ENCODE measurements around the gene CLSTN2. TPM values are rescaled to one million over a fixed set of nuclear protein-coding genes. Genes with fewer than 3 reads are reported as not detected.

CLSTN2 gene
- total and polyA plus RNA-seq, 2 experiments from 2014 or later, result 3.5 to 7.0 TPM

DNA sequence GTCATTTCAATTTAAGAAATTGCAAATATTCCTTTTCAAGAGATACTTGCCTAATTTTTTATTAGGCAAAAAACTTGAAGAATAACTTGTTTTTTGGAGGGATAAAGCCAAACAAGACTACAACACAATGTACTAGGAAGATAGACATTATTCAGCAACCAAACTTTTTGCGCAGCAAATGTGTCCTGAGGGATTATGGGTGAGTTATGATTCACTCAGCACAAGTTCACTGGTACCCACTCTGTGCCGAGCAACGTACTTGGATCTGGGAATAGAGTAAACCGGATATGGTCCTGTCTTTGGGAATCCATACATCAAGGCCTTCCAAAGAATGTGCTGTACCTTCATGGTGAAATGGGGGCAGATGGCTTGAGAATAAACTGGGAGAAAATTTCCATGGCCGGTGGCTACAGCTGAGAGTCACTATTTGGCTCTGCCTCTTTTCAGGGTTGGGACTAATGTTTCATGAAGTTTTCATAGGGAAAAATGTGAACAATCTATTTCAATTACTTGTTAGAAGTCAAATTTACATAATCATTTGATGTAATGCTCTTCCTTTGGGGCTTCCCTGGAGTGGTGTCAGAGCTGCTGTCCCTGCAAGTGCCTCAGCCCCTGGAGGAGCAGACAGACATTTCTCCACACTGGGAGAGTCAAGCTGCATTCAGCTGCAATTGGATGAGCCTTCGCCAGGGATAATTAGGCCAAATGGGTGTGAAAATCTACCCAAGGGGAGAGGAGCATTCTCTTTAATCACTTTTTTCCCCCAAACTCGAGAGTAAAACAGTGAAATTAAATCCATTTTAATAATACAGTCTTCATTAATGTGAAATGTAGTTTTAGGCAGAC is 315.2 kb downstream of the CLSTN2 start:
- TF ChIP-seq, protein P1, sequence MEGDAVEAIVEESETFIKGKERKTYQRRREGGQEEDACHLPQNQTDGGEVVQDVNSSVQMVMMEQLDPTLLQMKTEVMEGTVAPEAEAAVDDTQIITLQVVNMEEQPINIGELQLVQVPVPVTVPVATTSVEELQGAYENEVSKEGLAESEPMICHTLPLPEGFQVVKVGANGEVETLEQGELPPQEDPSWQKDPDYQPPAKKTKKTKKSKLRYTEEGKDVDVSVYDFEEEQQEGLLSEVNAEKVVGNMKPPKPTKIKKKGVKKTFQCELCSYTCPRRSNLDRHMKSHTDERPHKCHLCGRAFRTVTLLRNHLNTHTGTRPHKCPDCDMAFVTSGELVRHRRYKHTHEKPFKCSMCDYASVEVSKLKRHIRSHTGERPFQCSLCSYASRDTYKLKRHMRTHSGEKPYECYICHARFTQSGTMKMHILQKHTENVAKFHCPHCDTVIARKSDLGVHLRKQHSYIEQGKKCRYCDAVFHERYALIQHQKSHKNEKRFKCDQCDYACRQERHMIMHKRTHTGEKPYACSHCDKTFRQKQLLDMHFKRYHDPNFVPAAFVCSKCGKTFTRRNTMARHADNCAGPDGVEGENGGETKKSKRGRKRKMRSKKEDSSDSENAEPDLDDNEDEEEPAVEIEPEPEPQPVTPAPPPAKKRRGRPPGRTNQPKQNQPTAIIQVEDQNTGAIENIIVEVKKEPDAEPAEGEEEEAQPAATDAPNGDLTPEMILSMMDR (IDR thresholded peaks at IDR 0.05; ENCODE audit: low read depth, low read length), result no peak
- no peak overlapping the region for H3K27ac ChIP-seq
- H3K4me1 ChIP-seq (ENCODE audit: low read depth), result no peaks in the 10 kb centered on the region
- DNase-seq (ENCODE audit: low read depth in 1 of 2, low spot score in 1 of 2), result no peak
- H3K36me3 ChIP-seq, result no peaks in the 10 kb centered on the region
- H3K4me3 ChIP-seq, result no peak overlapping the region
- H3K27me3 ChIP-seq, result no peaks in the 10 kb centered on the region
- H3K9me3 ChIP-seq (ENCODE audit: low read depth), result no peaks in the 10 kb centered on the region

DNA sequence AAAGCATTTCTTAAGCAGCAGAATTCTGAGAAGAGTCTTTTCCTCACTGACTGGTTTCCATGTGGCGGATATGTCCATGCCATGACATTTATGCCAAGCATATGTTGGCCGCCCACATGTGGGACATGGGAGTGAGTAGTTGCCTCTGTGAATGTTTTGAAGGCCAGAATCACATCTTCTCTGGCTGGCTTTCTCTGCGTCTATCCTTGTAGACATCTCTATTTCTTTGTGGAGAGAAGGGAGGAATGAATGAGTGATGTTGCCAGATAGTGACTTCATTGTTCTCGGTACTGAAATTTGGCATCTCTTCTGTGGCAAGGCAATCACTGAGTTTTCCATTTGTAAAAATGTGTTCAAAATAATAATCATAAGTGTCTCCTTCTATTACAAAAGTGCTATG is 316.0 kb downstream of the CLSTN2 start:
- no peaks in the 10 kb centered on the region for H3K4me1 ChIP-seq (ENCODE audit: low read depth)
- no peaks in the 10 kb centered on the region for H3K36me3 ChIP-seq
- TF ChIP-seq, protein P1 (IDR thresholded peaks at IDR 0.05; ENCODE audit: low read depth, low read length), result no peak
- H3K27me3 ChIP-seq, result no peaks in the 10 kb centered on the region
- no peaks in the 10 kb centered on the region for H3K9me3 ChIP-seq (ENCODE audit: low read depth)
- no peak overlapping the region for H3K27ac ChIP-seq
- no peak overlapping the region for H3K4me3 ChIP-seq
- no peak for DNase-seq (ENCODE audit: low read depth in 1 of 2, low spot score in 1 of 2)

DNA sequence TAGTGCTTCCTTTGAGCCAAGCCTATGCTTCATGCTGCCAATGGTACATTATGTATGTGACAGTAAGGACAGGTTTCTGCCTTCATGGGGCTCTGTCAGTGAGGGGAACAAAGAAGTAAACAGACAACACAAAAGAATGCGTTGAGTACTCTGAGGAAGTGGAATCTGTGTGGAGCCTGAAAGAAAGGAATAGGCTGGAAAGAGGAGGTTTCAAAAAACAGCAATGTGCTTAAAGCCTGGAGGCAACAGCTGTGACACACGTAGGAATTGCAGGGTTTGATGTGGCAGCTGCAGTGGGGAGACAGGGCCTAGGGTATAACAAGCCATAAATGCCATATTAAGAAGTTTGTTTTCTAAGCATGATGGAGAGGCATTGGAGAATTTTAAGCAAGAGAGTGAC is 316.7 kb downstream of the CLSTN2 start:
- no peak for DNase-seq (ENCODE audit: low read depth in 1 of 2, low spot score in 1 of 2)

DNA sequence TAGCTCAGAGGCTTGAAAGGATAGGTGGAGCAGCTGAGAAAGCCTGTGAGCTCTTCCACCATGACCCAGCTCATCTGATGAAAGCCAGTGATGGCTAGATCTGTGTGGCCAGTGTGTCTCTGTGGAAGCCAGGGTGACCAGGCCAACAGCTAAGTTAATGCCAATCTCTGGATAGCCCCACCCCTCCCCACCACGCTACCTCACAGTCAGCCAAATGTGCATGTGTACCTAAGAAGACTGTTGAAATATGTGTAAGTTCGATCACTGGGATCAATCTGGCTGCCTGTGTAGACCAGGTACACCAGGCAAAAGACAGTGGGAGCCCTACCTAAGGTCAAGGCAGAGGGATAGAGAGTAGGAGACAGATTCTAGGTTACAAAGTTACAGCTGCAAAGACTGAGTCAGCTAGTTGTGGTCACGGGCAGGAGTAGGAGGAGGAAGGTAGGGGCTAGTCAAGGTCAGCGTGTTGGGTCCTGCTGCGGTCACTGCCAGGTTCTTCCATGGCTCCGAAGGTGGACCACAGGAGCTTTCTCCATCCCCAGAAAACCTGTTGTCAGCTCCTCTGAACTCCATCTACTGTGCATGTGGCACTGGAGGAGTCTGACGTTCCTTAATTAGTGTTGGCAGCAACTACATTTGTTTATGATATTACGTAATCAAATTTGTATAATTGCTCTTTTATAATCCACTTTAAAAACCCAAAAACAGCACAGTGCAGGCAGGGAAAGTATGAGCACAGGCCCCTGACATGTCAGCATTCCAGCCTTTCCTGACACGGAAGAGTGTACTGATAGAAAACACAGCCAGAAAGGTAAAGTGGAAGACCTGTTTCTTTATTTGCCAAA is 318.0 kb downstream of the CLSTN2 start:
- H3K9me3 ChIP-seq (ENCODE audit: low read depth), result no peaks in the 10 kb centered on the region
- no peak overlapping the region for H3K27ac ChIP-seq
- H3K36me3 ChIP-seq, result no peaks in the 10 kb centered on the region
- no peaks in the 10 kb centered on the region for H3K27me3 ChIP-seq
- H3K4me3 ChIP-seq, result no peak overlapping the region
- H3K4me1 ChIP-seq (ENCODE audit: low read depth), result no peaks in the 10 kb centered on the region
- no peak for DNase-seq (ENCODE audit: low read depth in 1 of 2, low spot score in 1 of 2)
- TF ChIP-seq, protein P1 (IDR thresholded peaks at IDR 0.05; ENCODE audit: low read depth, low read length), result no peak

More for the DNA sequence above, 316.7 kb downstream of the CLSTN2 start:
- no peak overlapping the region for H3K27ac ChIP-seq
- H3K4me3 ChIP-seq, result no peak overlapping the region
- no peaks in the 10 kb centered on the region for H3K4me1 ChIP-seq (ENCODE audit: low read depth)
- H3K9me3 ChIP-seq (ENCODE audit: low read depth), result no peaks in the 10 kb centered on the region
- H3K36me3 ChIP-seq, result no peaks in the 10 kb centered on the region
- TF ChIP-seq, protein P1 (IDR thresholded peaks at IDR 0.05; ENCODE audit: low read depth, low read length), result no peak
- H3K27me3 ChIP-seq, result no peaks in the 10 kb centered on the region

DNA sequence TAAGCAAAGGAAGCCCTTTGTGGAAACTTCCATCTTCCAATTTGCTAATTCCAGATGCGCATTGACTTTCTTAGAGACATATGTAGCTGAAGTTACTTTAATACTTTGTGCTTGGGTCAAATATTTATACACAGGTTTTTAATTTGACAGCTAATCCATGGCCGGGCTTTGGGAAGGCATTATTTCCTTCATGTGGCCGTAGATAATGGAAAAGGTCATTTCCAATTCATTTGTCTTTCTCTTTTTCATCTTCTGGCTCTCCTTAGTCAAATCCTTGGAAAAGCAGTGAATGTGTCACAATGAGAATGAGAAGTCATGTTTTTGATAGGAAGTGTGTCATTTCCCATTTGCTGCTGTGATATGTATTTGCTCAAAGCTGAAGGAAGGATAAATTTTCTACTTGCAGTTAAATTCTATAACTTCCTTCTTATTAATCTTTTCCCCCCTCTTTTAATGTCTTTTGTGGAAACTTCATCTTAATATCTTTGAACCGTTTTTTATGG is 323.3 kb downstream of the CLSTN2 start:
- Histone ChIP-seq H3K36me3 (no peaks in the 10 kb centered on the region), H3K27me3 (no peaks in the 10 kb centered on the region), H3K4me3 (no peak overlapping the region), H3K27ac (no peak overlapping the region), H3K9me3 (ENCODE audit: low read depth) (no peaks in the 10 kb centered on the region), H3K4me1 (ENCODE audit: low read depth) (no peaks in the 10 kb centered on the region)
- TF ChIP-seq, protein P1 (IDR thresholded peaks at IDR 0.05; ENCODE audit: low read depth, low read length), result no peak
- DNase-seq (ENCODE audit: low read depth in 1 of 2, low spot score in 1 of 2), result peak in 1 of 2 donors; percentile 4

Data from cardiac muscle cell (in vitro differentiated cells and primary cell).